H1 (cell line): ENCODE data around the gene TTI1. TPM values are rescaled to one million over a fixed set of nuclear protein-coding genes. Genes with fewer than 3 reads are reported as not detected.

Experiments used
- RNF2 ChIP-seq: fragments of 200-900, 300-1000 bp; sonication (generic); IDR thresholded peaks from 2 replicates; pipeline ENCODE4 v1.7.1; 2016; ENCODE audit warnings: borderline replicate concordance, low read depth, mild to moderate bottlenecking, antibody characterized with exemption, low read length; ENCODE audit not compliant: poor library complexity, severe bottlenecking; ENCODE audit errors: missing control alignments
- SAP30 ChIP-seq: fragments of 300-600 bp; sonication (generic); IDR thresholded peaks from 2 replicates; pipeline ENCODE4 v1.7.1; 2012; ENCODE audit warnings: low read length, moderate library complexity, mild to moderate bottlenecking, inconsistent platforms; ENCODE audit not compliant: insufficient read depth, insufficient replicate concordance
- polyA plus RNA-seq, 7 experiments: library from polyadenylated mRNA; depleted of rRNA in 3 of 7; stranded (reverse) in 5 of 7; unstranded in 2 of 7; fragments of >200 nt in 5 of 7; fragments of 200-250 nt in 2 of 7; gene quantifications; 1 replicate in 5 of 7; 2 replicates in 1 of 7; 4 replicates in 1 of 7; pipeline versions ENCODE4 v1.2.1 to v1.2.3, GENCODE V29; 2011 to 2013; ENCODE audit warnings: missing spikeins in 2 of 7, mixed read lengths in 2 of 7
- total RNA-seq: library from RNA; stranded (reverse); fragmentation: NEBNext Ultra II Directional; extraction: Animal tissue kit (Norgen Biotek cat#: 25700); gene quantifications from 2 replicates; pipeline ENCODE4 v1.2.1, GENCODE V29; 2021
- TF ChIP-seq, protein P1 (sequence below): IDR thresholded peaks from 2 replicates; pipeline ENCODE4 v1.6.1; 2011; ENCODE audit warnings: low read depth, mild to moderate bottlenecking, low read length; ENCODE audit not compliant: insufficient read depth

The TTI1 gene
- total and polyA plus RNA-seq, 2 of the 8 experiments (the other 6 are each of a cell fraction or from before 2014, with no cell fraction given) = 34.1 to 47.0 TPM

GRCh38 chr20:38023181-38024001, 9.9 kb downstream of the TTI1 start (continued):
- no peak for TF ChIP-seq SAP30
- no peak for TF ChIP-seq RNF2
- TF ChIP-seq, protein P1, sequence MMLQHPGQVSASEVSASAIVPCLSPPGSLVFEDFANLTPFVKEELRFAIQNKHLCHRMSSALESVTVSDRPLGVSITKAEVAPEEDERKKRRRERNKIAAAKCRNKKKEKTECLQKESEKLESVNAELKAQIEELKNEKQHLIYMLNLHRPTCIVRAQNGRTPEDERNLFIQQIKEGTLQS = no peak
